H1 (cell line): ENCODE data around the gene CAPN14. TPM values are rescaled to one million over a fixed set of nuclear protein-coding genes. Genes with fewer than 3 reads are reported as not detected.

ENCODE experiments used
- CTCF ChIA-PET: fragments of 300-600 bp; sonication (Branson Sonifier 250); formaldehyde crosslinking; loops from one replicate; lab custom pipeline; 2021; ENCODE audit not compliant: partially characterized antibody; lab: Charles Lee
- POLR2A ChIA-PET: fragments of 300-600 bp; sonication (Branson Sonifier 250); formaldehyde crosslinking; loops from one replicate; lab custom pipeline; 2021; ENCODE audit warnings: inconsistent platforms; ENCODE audit not compliant: partially characterized antibody; lab: Charles Lee
- DNase-seq, 2 experiments: peaks; one replicate each; pipeline versions ENCODE4 v3.0.0 to v3.0.0-alpha.2; 2010 to 2022; ENCODE audit warnings: low spot score in 2 of 2, low read depth in 1 of 2, mixed read lengths in 1 of 2
- FAIRE-seq: peaks from 2 replicates; lab custom pipeline; 2011; peaks lifted over from hg19 to GRCh38; lab: Jason Lieb, UNC
- H2AFZ ChIP-seq: 2 replicates; pipeline ENCODE4 v1.8.1; 2012; ENCODE audit warnings: low read length, inconsistent platforms
- H2AK5ac ChIP-seq: 2 replicates; pipeline ENCODE4 v1.6.1; 2013; ENCODE audit warnings: low read depth, low read length
- H2BK120ac ChIP-seq: replicated peaks from 2 replicates; pipeline ENCODE3; 2013; ENCODE audit warnings: low read depth, low read length, inconsistent platforms
- H2BK12ac ChIP-seq: 2 replicates; pipeline ENCODE4 v1.6.1; 2013; ENCODE audit warnings: low read depth, low read length
- H2BK15ac ChIP-seq: 2 replicates; pipeline ENCODE4 v1.6.1; 2013; ENCODE audit warnings: low read length
- H2BK20ac ChIP-seq: 2 replicates; pipeline ENCODE4 v1.6.1; 2013; ENCODE audit warnings: low read length
- H2BK5ac ChIP-seq: 2 replicates; pipeline ENCODE4 v1.6.1; 2013; ENCODE audit warnings: low read depth, low read length
- H3K14ac ChIP-seq: 2 replicates; pipeline ENCODE4 v1.6.1; 2013; ENCODE audit warnings: inconsistent platforms; ENCODE audit not compliant: insufficient read length
- H3K18ac ChIP-seq: 2 replicates; pipeline ENCODE4 v1.6.1; 2013; ENCODE audit warnings: low read length; ENCODE audit errors: extremely low read depth
- H3K23ac ChIP-seq: 2 replicates; pipeline ENCODE4 v1.6.1; 2013; ENCODE audit warnings: inconsistent platforms; ENCODE audit not compliant: insufficient read length
- H3K23me2 ChIP-seq: 2 replicates; pipeline ENCODE4 v1.6.1; 2013; ENCODE audit warnings: low read depth, low read length
- H3K27ac ChIP-seq: 2 replicates; pipeline ENCODE4 v1.6.1; 2011; ENCODE audit warnings: low read depth, low read length, inconsistent platforms
- H3K27me3 ChIP-seq, 4 experiments: replicated peaks in 1 of 4; 1 replicate in 1 of 4; 2 replicates in 3 of 4; pipeline versions ENCODE4 v1.6.1 to v1.8.1; 2011 to 2013; ENCODE audit warnings: low read length in 3 of 4, mild to moderate bottlenecking in 3 of 4, inconsistent platforms in 2 of 4, mixed read lengths in 2 of 4, moderate library complexity in 1 of 4; ENCODE audit not compliant: control insufficient read depth in 3 of 4, insufficient read depth in 3 of 4; ENCODE audit errors: extremely low read depth in 1 of 4
- H3K36me3 ChIP-seq, 4 experiments: 2 replicates each; pipeline versions ENCODE4 v1.6.1 to v1.8.1; 2011 to 2013; ENCODE audit warnings: mild to moderate bottlenecking in 4 of 4, low read length in 3 of 4, moderate library complexity in 2 of 4, control low read depth in 1 of 4, inconsistent platforms in 1 of 4; ENCODE audit not compliant: insufficient read depth in 4 of 4, control insufficient read depth in 2 of 4
- H3K4ac ChIP-seq: replicated peaks from 2 replicates; pipeline ENCODE3; 2013; ENCODE audit warnings: low read length, low read depth, mixed read lengths, inconsistent platforms; ENCODE audit not compliant: insufficient read length
- H3K4me1 ChIP-seq, 4 experiments: replicated peaks in 1 of 4; 1 replicate in 1 of 4; 2 replicates in 3 of 4; pipeline versions ENCODE4 v1.6.1 to v1.8.1; 2011 to 2013; ENCODE audit warnings: low read length in 3 of 4, inconsistent platforms in 2 of 4, mixed read lengths in 1 of 4; ENCODE audit not compliant: insufficient read depth in 4 of 4, control insufficient read depth in 3 of 4
- H3K4me2 ChIP-seq, 2 experiments: 2 replicates each; pipeline versions ENCODE4 v1.6.1 to v1.8.1; 2011 to 2013; ENCODE audit warnings: low read depth in 2 of 2, low read length in 2 of 2, control low read depth in 1 of 2, inconsistent platforms in 1 of 2, mild to moderate bottlenecking in 1 of 2; ENCODE audit not compliant: insufficient read depth in 1 of 2
- H3K4me3 ChIP-seq, 4 experiments: fragments of 200-600, 300-600 bp in 1 of 4; sonication (generic), shearing (Covaris generic), sonication (Bioruptor Twin) in 1 of 4; 2 replicates each; pipeline versions ENCODE4 v1.5.1 to v1.8.1; 2011 to 2016; ENCODE audit warnings: low read length in 4 of 4, low read depth in 3 of 4, control low read depth in 2 of 4, inconsistent platforms in 2 of 4, mild to moderate bottlenecking in 2 of 4, mixed read lengths in 1 of 4, moderate library complexity in 1 of 4; ENCODE audit not compliant: insufficient read depth in 2 of 4; ENCODE audit errors: extremely low read depth in 1 of 4
- H3K56ac ChIP-seq: replicated peaks from 2 replicates; pipeline ENCODE3; 2013; ENCODE audit warnings: low read depth, mild to moderate bottlenecking, mixed read lengths, low read length, inconsistent platforms; ENCODE audit not compliant: insufficient read length
- H3K79me1 ChIP-seq: 2 replicates; pipeline ENCODE4 v1.6.1; 2013; ENCODE audit warnings: low read depth, low read length, control low read depth
- H3K79me2 ChIP-seq, 2 experiments: 2 replicates each; pipeline versions ENCODE4 v1.6.1 to v1.8.1; 2012 to 2013; ENCODE audit warnings: low read length in 2 of 2, mild to moderate bottlenecking in 2 of 2, inconsistent platforms in 1 of 2; ENCODE audit not compliant: insufficient read depth in 2 of 2, control insufficient read depth in 1 of 2
- H3K9ac ChIP-seq, 4 experiments: replicated peaks in 1 of 4; 1 replicate in 1 of 4; 2 replicates in 3 of 4; pipeline versions ENCODE4 v1.6.1 to v1.8.1; 2011 to 2013; ENCODE audit warnings: low read depth in 3 of 4, low read length in 3 of 4, control low read depth in 2 of 4, mild to moderate bottlenecking in 2 of 4, moderate library complexity in 2 of 4, inconsistent platforms in 1 of 4; ENCODE audit errors: extremely low read depth in 1 of 4
- H3K9me3 ChIP-seq, 2 experiments: 2 replicates each; pipeline versions ENCODE4 v1.6.1 to v1.8.1; 2012 to 2013; ENCODE audit warnings: mild to moderate bottlenecking in 2 of 2, moderate library complexity in 2 of 2, control low read depth in 1 of 2, inconsistent platforms in 1 of 2, low read depth in 1 of 2, low read length in 1 of 2, mixed read lengths in 1 of 2; ENCODE audit not compliant: insufficient read depth in 2 of 2
- H4K20me1 ChIP-seq, 2 experiments: replicated peaks in 1 of 2; 2 replicates each; pipeline versions ENCODE3 to v1.8.1; 2011 to 2013; ENCODE audit warnings: inconsistent platforms in 2 of 2, low read length in 2 of 2, mild to moderate bottlenecking in 1 of 2; ENCODE audit not compliant: insufficient read depth in 2 of 2, control insufficient read depth in 1 of 2
- H4K5ac ChIP-seq: 2 replicates; pipeline ENCODE4 v1.6.1; 2013; ENCODE audit warnings: low read length, low read depth, mixed read lengths, inconsistent platforms; ENCODE audit not compliant: insufficient read length
- H4K8ac ChIP-seq: 2 replicates; pipeline ENCODE4 v1.8.0; 2013; ENCODE audit warnings: mild to moderate bottlenecking, moderate library complexity, low read length, inconsistent platforms; ENCODE audit not compliant: insufficient read depth; ENCODE audit errors: extremely low read depth
- H4K91ac ChIP-seq: replicated peaks from 2 replicates; pipeline ENCODE3; 2013; ENCODE audit warnings: low read length, mixed read lengths, inconsistent platforms; ENCODE audit not compliant: insufficient read length
- WGBS, 2 experiments: shearing (Covaris generic) in 1 of 2; methylation state at CpG; one replicate each; pipeline versions ENCODE4 v1.1.6 to v1.1.7; 2013 to 2015; ENCODE audit warnings: low lambda C conversion rate in 2 of 2, mixed read lengths in 2 of 2, inconsistent platforms in 1 of 2, low coverage in 1 of 2, missing lambda C conversion rate in 1 of 2; ENCODE audit not compliant: insufficient replicate concordance in 2 of 2, insufficient coverage in 1 of 2, insufficient read length in 1 of 2; ENCODE audit errors: extremely low coverage in 1 of 2, missing lambda C conversion rate in 1 of 2; 5-methylcytosine and 5-hydroxymethylcytosine counted together
- polyA plus RNA-seq, 7 experiments: library from polyadenylated mRNA; depleted of rRNA in 3 of 7; stranded (reverse) in 5 of 7; unstranded in 2 of 7; fragments of >200 nt in 5 of 7; fragments of 200-250 nt in 2 of 7; gene quantifications; 1 replicate in 5 of 7; 2 replicates in 1 of 7; 4 replicates in 1 of 7; pipeline versions ENCODE4 v1.2.1 to v1.2.3, GENCODE V29; 2011 to 2013; ENCODE audit warnings: missing spikeins in 2 of 7, mixed read lengths in 2 of 7
- total RNA-seq: library from RNA; stranded (reverse); fragmentation: NEBNext Ultra II Directional; extraction: Animal tissue kit (Norgen Biotek cat#: 25700); gene quantifications from 2 replicates; pipeline ENCODE4 v1.2.1, GENCODE V29; 2021

CAPN14 gene
- total and polyA plus RNA-seq, 2 of the 8 experiments (the other 6 are each of a cell fraction or from before 2014, with no cell fraction given) = 0.07 TPM; not detected in 1

DNA sequence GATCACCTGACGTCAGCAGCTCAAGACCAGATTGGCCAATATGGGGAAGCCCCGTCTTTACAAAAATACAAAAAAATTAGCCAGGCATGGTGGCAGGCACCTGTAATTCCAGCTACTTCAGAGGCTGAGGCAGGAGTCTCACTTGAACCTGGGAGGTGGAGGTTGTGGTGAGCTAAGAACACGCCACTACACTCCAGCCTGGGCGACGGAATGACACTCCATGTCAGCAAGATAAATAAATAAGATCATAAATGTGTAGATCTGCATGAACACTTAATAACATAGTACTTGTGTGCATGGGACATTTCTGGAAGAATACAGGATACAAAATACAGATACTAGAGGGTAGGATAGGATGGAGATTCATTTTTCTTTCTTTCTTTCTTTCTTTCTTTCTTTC is 25.7 kb upstream of the CAPN14 start:
- Histone ChIP-seq H3K4ac (no peak overlapping the region), H3K18ac (no peak overlapping the region), H3K79me1 (no peaks in the 10 kb centered on the region; the same call in 1 of the 2 replicates), H3K23ac (no peak overlapping the region), H3K9me3 (no peaks in the 10 kb centered on the region), H3K9ac (no peak overlapping the region), H2AK5ac (no peak overlapping the region), H3K23me2 (no peaks in the 10 kb centered on the region), H3K4me2 (no peak overlapping the region), H2BK120ac (no peak overlapping the region), H3K79me2 (no peaks in the 10 kb centered on the region), H2BK5ac (no peak overlapping the region), H2AFZ (no peak overlapping the region), H2BK12ac (no peak overlapping the region), H2BK20ac (no peak overlapping the region), H3K27ac (no peak overlapping the region), H3K4me1 (no peaks in the 10 kb centered on the region; a peak in 2 of 7 replicates), H4K91ac (no peak overlapping the region), H3K27me3 (no peaks in the 10 kb centered on the region), H4K20me1 (no peaks in the 10 kb centered on the region), H4K8ac (no peak overlapping the region), H4K5ac (no peak overlapping the region), H3K14ac (no peak overlapping the region), H3K36me3 (no peaks in the 10 kb centered on the region), H3K56ac (no peak overlapping the region), H3K4me3 (no peak overlapping the region), H2BK15ac (no peak overlapping the region)
- 89% methylated on average over 5 of the region's 5 CpGs; no CpG with 5 or more reads in 1 of the 2 experiments for WGBS, 2 experiments
- POLR2A ChIA-PET = no interaction called here
- DNase-seq (no peak), FAIRE-seq (no peak)
- CTCF ChIA-PET = interaction anchor here (0.6 to 1.9 kb wide), 3 partner anchors 9 to 528 kb away, joined by 3 to 4 read pairs (median 3); partner anchors contain the start of gene EHD3
